GM12878 (cell line): ENCODE measurements around the gene KIAA0825. TPM values are rescaled to one million over a fixed set of nuclear protein-coding genes. Genes with fewer than 3 reads are reported as not detected.
A peak's percentile ranks its signal among the peaks of the same experiment; 100 is the strongest.

Source experiments
- ATF7 ChIP-seq: fragments of 450-650 bp; IDR thresholded peaks from 2 replicates; pipeline ENCODE4 v1.6.1; 2016; ENCODE audit warnings: low read depth, mild to moderate bottlenecking
- BCL11A ChIP-seq: IDR thresholded peaks from 2 replicates; pipeline ENCODE4 v1.6.1; 2011; ENCODE audit warnings: low read depth, low read length
- BCLAF1 ChIP-seq: fragments of 450-650 bp; IDR thresholded peaks from 2 replicates; pipeline ENCODE4 v1.6.1; 2017; ENCODE audit warnings: antibody characterized with exemption, mild to moderate bottlenecking, moderate library complexity
- CBX3 ChIP-seq: fragments of 200-600 bp; sonication (generic); IDR thresholded peaks from 2 replicates; pipeline ENCODE4 v1.6.1; 2016; ENCODE audit warnings: low read depth, borderline replicate concordance
- CHD4 ChIP-seq: fragments of 200-600 bp; sonication (generic); IDR thresholded peaks from 2 replicates; pipeline ENCODE4 v1.6.1; 2016; ENCODE audit warnings: mild to moderate bottlenecking
- E2F8 ChIP-seq: fragments of 450-650 bp; IDR thresholded peaks from 2 replicates; pipeline ENCODE4 v1.6.1; 2018; ENCODE audit warnings: mild to moderate bottlenecking, low read depth, moderate library complexity; ENCODE audit not compliant: partially characterized antibody
- ESRRA ChIP-seq: IDR thresholded peaks from 2 replicates; pipeline ENCODE4 v1.6.1; 2012; ENCODE audit warnings: mild to moderate bottlenecking, low read length, improper control_type of control experiment
- MEF2A ChIP-seq: IDR thresholded peaks from 2 replicates; pipeline ENCODE4 v1.6.1; 2011; ENCODE audit warnings: low read depth, mild to moderate bottlenecking, low read length, moderate library complexity; ENCODE audit not compliant: insufficient read depth
- MYB ChIP-seq: fragments of 150-350 bp; IDR thresholded peaks from 2 replicates; pipeline ENCODE4 v1.6.1; 2014; ENCODE audit warnings: mild to moderate bottlenecking, low read depth, low read length, borderline replicate concordance
- POLR2AphosphoS2 ChIP-seq: IDR thresholded peaks from 2 replicates; pipeline ENCODE4 v1.6.1; 2011; ENCODE audit warnings: low read depth, mild to moderate bottlenecking, low read length, improper control_type of control experiment, moderate library complexity
- POU2F2 ChIP-seq: IDR thresholded peaks from 3 replicates; pipeline ENCODE4 v1.6.1; 2011; ENCODE audit warnings: low read depth, mild to moderate bottlenecking, low read length, borderline replicate concordance
- REST ChIP-seq: IDR thresholded peaks from 2 replicates; pipeline ENCODE4 v1.6.1; 2012; ENCODE audit warnings: mild to moderate bottlenecking, low read depth, low read length
- TCF12 ChIP-seq: IDR thresholded peaks from 2 replicates; pipeline ENCODE4 v1.6.1; 2011; ENCODE audit warnings: low read depth, mild to moderate bottlenecking, low read length
- WRNIP1 ChIP-seq: IDR thresholded peaks from 2 replicates; pipeline ENCODE4 v1.6.1; 2011; ENCODE audit warnings: low read depth, low read length, improper control_type of control experiment, borderline replicate concordance
- YBX1 ChIP-seq: fragments of 450-650 bp; IDR thresholded peaks from 2 replicates; pipeline ENCODE4 v1.6.1; 2016; ENCODE audit warnings: antibody characterized with exemption
- ZNF217 ChIP-seq: fragments of 450-650 bp; IDR thresholded peaks from 2 replicates; pipeline ENCODE4 v1.6.1; 2017; ENCODE audit warnings: antibody characterized with exemption, mild to moderate bottlenecking
- polyA plus RNA-seq, 11 experiments: library from polyadenylated mRNA; depleted of rRNA in 4 of 11; unstranded in 6 of 11; stranded (reverse) in 5 of 11; fragments of >200 nt; fragmentation: Nextera tagmentation in 4 of 11; fragmentation: Illumina TruSeq in 1 of 11; extraction: Ambion mirVana in 4 of 11; extraction: Trizol in 1 of 11; gene quantifications; 1 replicate in 1 of 11; 2 replicates in 10 of 11; pipeline versions ENCODE4 v1.2.1 to v1.2.3, GENCODE V29; 2011 to 2016; ENCODE audit warnings: inconsistent platforms in 2 of 11, missing spikeins in 2 of 11, low read depth in 1 of 11
- total RNA-seq, 4 experiments: library from RNA; depleted of rRNA in 3 of 4; stranded (reverse); fragments of >200 nt in 3 of 4; fragmentation: Illumina TruSeq in 1 of 4; extraction: Trizol in 1 of 4; gene quantifications; 2 replicates each; pipeline versions ENCODE4 v1.2.1 to v1.2.3, GENCODE V29; 2013 to 2021
- TF ChIP-seq, protein P1 (sequence below): IDR thresholded peaks from 2 replicates; pipeline ENCODE4 v1.6.1; 2012; ENCODE audit warnings: low read depth, low read length, improper control_type of control experiment
- TF ChIP-seq, protein P2 (sequence below): fragments of 150-350 bp; IDR thresholded peaks from 2 replicates; pipeline ENCODE4 v1.6.1; 2014; ENCODE audit warnings: mild to moderate bottlenecking, low read depth, low read length

Gene KIAA0825
- total and polyA plus RNA-seq, 10 of the 15 experiments (the other 5 are each of a cell fraction or from before 2014, with no cell fraction given), result 0.55 to 1.9 (median 1.5) TPM

GRCh38 chr5:94577466-94578245 is 40.7 kb downstream of the KIAA0825 start (continued):
- TF ChIP-seq CBX3, result no peak
- no peak for TF ChIP-seq ESRRA
- TF ChIP-seq, protein P1, sequence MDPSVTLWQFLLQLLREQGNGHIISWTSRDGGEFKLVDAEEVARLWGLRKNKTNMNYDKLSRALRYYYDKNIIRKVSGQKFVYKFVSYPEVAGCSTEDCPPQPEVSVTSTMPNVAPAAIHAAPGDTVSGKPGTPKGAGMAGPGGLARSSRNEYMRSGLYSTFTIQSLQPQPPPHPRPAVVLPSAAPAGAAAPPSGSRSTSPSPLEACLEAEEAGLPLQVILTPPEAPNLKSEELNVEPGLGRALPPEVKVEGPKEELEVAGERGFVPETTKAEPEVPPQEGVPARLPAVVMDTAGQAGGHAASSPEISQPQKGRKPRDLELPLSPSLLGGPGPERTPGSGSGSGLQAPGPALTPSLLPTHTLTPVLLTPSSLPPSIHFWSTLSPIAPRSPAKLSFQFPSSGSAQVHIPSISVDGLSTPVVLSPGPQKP, result no peak
- TF ChIP-seq BCL11A, result peak; percentile 54; the same call in 1 of the 2 replicates
- TF ChIP-seq MYB, result no peak
- no peak for TF ChIP-seq REST
- no peak for TF ChIP-seq CHD4
- peak; percentile 74; the same call in 1 of the 3 replicates for TF ChIP-seq POU2F2
- TF ChIP-seq WRNIP1, result no peak
- no peak for TF ChIP-seq TCF12
- TF ChIP-seq ATF7, result peak; percentile 35; the same call in 1 of the 2 replicates
- no peak for TF ChIP-seq MEF2A
- TF ChIP-seq ZNF217, result no peak
- no peak for TF ChIP-seq YBX1
- TF ChIP-seq, protein P2, sequence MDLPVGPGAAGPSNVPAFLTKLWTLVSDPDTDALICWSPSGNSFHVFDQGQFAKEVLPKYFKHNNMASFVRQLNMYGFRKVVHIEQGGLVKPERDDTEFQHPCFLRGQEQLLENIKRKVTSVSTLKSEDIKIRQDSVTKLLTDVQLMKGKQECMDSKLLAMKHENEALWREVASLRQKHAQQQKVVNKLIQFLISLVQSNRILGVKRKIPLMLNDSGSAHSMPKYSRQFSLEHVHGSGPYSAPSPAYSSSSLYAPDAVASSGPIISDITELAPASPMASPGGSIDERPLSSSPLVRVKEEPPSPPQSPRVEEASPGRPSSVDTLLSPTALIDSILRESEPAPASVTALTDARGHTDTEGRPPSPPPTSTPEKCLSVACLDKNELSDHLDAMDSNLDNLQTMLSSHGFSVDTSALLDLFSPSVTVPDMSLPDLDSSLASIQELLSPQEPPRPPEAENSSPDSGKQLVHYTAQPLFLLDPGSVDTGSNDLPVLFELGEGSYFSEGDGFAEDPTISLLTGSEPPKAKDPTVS, result no peak
- TF ChIP-seq POLR2AphosphoS2, result no peak
- TF ChIP-seq E2F8, result no peak
- no peak for TF ChIP-seq BCLAF1
